Neuron (in vitro differentiated cells): ENCODE results near the gene EIF1AD.

Source experiments
- H2AFZ ChIP-seq: one replicate; pipeline ENCODE4 v1.6.1; 2013; ENCODE audit warnings: low read depth, mild to moderate bottlenecking, inconsistent platforms, low read length, moderate library complexity
- H3K27me3 ChIP-seq: one replicate; pipeline ENCODE4 v1.6.1; 2013; ENCODE audit warnings: low read length; ENCODE audit not compliant: insufficient read depth
- H3K36me3 ChIP-seq: one replicate; pipeline ENCODE4 v1.6.1; 2013; ENCODE audit warnings: low read length; ENCODE audit not compliant: insufficient read depth
- H3K4me1 ChIP-seq: one replicate; pipeline ENCODE4 v1.6.1; 2013; ENCODE audit warnings: low read length; ENCODE audit not compliant: insufficient read depth
- H3K4me3 ChIP-seq: 2 replicates; pipeline ENCODE4 v1.5.1; 2013; ENCODE audit warnings: mild to moderate bottlenecking, low read length, moderate library complexity
- H3K9me3 ChIP-seq: one replicate; pipeline ENCODE4 v1.6.1; 2013; ENCODE audit warnings: low read length

The EIF1AD gene

DNA sequence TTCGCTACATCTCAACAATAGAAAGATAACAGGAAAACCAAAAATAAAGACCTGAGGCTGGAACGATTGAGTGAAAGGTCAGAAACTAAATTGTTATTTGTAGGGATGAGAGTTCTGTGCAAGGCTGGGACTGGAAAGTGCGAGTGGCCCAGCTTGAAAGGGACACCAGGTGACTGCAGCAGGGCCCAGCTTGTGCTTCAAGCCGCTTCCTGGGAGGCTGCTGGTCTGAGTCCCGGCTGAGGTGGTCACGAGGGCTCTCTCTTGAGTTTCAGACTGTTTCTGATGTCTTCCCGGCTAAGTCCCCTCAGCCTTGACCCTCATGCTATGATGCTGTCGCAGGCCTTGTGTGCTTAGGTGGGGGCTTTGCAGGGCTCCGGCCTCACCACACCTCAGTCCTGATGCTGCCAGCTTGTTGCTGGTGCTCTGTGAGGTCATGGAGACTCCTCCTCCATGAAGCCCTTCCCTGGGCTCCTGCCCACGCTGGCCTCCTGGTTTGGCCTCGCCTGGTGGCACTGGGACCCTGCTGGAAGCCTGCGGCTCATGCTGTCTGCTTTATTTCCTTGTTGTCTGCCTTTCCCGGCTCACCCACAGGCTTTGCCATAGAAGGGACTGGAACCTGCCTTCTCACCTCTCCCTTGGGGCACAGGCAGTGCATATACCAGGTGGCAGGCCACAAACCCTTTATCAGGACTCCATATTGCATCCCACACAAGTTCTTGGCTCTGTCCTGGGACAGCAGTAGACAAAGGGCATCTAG, 4.4 kb upstream of the EIF1AD start:
- Histone ChIP-seq H3K4me3 (no peak overlapping the region), H2AFZ (no peak overlapping the region), H3K36me3 (peaks cover 20% of the 10 kb centered on the region), H3K9me3 (no peaks in the 10 kb centered on the region), H3K27me3 (peaks cover 10% of the 10 kb centered on the region), H3K4me1 (peaks cover 8% of the 10 kb centered on the region)

DNA sequence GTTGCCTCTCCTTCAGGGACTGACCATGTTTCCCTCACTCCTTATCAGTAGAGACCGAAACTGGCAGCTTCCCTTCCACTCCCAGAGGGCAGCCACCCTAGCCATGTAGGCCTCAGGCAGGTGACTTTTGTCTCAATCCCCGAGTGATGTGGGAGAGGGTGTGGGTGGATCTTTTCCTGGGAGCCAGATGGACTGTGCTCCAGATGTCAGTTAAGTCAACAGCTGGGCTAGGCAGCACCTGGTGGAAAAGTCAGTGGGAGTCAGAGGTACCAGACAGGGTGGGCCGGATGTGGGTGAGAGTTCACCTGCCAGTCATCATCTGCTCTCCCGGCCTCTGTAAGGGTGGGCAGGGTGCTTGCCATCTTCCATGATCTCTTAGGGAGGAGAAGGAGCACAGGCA, 2.2 kb upstream of the EIF1AD start:
- Histone ChIP-seq H3K4me3 (no peak overlapping the region), H3K36me3 (peaks cover 32% of the 10 kb centered on the region)

DNA sequence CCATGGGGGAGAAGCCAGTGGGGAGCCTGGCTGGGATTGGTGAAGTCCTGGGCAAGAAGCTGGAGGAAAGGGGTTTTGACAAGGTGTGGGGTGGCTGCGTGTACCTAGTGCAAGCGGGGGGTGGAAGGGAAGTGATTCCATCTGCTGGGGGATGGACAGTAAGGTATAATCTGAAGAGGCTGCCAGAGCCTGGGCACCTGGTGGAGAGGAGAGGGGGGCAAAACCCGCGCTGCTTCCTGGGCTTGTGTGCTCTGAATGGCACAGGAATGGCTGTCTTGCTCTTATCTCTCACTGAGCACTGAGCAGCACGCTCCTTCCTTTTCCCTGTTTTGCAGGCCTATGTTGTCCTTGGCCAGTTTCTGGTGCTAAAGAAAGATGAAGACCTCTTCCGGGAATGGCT, 1.3 kb upstream of the EIF1AD start:
- H3K4me3 ChIP-seq, result peak overlapping the region; percentile 72

More for the DNA sequence above, 2.2 kb upstream of the EIF1AD start:
- Histone ChIP-seq H3K4me1 (peaks cover 8% of the 10 kb centered on the region), H3K27me3 (no peaks in the 10 kb centered on the region), H3K9me3 (no peaks in the 10 kb centered on the region), H2AFZ (no peak overlapping the region)

DNA sequence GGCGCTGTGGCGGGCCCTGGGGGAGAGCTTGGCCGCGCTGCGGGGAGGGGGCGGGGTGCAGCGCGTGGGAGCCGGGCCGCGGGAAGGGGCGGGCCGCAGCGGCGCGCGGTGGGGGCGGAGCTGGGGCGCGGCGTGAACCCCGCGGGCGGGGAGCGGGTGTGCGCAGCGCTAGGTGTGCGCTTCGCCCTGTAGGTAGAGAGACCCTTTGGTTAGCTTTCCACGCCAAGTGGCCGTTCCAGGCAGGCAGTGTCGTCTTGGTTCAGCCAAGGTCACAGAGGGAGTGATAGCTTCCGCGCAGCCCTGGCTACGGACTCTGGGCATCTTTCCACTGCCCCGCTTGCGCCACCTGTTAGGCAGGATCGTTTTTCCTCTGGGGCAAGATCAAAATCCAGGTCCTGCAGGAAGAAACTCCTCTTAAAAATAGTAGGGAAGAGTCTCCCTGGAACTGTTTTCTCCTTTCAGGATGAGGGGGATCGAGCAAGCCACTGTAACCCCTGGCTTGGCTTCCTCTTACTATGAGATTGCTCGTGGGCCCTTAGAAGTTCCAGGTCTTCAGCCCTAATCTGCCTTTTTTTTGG, 780 bp upstream of the EIF1AD start:
- H3K27me3 ChIP-seq, result no peaks in the 10 kb centered on the region
- H2AFZ ChIP-seq, result peak overlapping the region; percentile 78
- no peaks in the 10 kb centered on the region for H3K9me3 ChIP-seq
- H3K4me1 ChIP-seq, result peaks cover 8% of the 10 kb centered on the region
- H3K36me3 ChIP-seq, result peaks cover 47% of the 10 kb centered on the region
- H3K4me3 ChIP-seq, result peak overlapping the region; percentile 72

More for the DNA sequence above, 1.3 kb upstream of the EIF1AD start:
- Histone ChIP-seq H2AFZ (no peak overlapping the region), H3K27me3 (no peaks in the 10 kb centered on the region), H3K36me3 (peaks cover 41% of the 10 kb centered on the region), H3K4me1 (peaks cover 8% of the 10 kb centered on the region), H3K9me3 (no peaks in the 10 kb centered on the region)

DNA sequence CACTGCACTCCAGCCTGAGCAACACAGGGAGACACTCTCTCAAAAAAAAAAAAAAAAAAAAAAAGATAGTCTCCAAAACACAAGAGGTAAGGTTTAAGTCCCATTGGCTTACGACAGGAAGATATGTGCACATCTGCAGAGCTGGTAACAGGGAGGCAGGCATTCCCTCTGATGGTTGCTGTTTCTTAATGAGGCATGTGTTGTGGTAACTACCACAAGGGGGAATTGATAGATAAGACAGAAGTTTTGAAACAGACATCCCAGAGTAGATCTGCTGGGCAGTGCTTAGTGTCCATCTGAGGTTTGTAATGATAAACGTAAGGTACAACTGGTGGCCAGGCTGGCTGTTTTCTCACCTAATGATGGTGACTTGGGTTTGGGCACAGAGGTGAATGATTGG, 4.7 kb downstream of the EIF1AD start:
- Histone ChIP-seq H3K9me3 (no peaks in the 10 kb centered on the region), H3K4me3 (no peak overlapping the region), H2AFZ (no peak overlapping the region), H3K4me1 (no peaks in the 10 kb centered on the region), H3K27me3 (no peaks in the 10 kb centered on the region), H3K36me3 (peaks cover 35% of the 10 kb centered on the region)

DNA sequence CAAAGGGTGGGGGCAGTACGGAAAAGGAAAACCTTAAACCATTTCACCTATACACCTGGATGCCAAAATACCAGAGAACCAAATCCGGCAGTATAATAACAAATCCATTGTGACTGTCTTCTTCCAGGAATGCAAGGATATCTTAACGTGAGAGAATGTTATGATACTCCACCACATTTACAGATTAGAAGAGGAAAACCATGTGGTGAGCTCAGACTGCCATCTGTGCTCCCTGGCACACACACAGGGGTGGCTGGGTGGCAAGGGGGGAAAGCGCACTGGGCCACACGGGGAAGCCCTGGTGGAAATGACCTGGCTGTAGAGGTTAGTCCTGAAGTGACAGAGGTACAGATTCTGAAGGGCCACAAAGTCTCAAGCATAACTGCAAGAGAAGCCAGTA, 9.9 kb downstream of the EIF1AD start:
- H3K9me3 ChIP-seq, result no peaks in the 10 kb centered on the region
- H3K4me1 ChIP-seq, result no peaks in the 10 kb centered on the region
- H3K36me3 ChIP-seq, result peaks cover 5% of the 10 kb centered on the region
- no peaks in the 10 kb centered on the region for H3K27me3 ChIP-seq
- H3K4me3 ChIP-seq, result no peak overlapping the region
- H2AFZ ChIP-seq, result no peak overlapping the region

DNA sequence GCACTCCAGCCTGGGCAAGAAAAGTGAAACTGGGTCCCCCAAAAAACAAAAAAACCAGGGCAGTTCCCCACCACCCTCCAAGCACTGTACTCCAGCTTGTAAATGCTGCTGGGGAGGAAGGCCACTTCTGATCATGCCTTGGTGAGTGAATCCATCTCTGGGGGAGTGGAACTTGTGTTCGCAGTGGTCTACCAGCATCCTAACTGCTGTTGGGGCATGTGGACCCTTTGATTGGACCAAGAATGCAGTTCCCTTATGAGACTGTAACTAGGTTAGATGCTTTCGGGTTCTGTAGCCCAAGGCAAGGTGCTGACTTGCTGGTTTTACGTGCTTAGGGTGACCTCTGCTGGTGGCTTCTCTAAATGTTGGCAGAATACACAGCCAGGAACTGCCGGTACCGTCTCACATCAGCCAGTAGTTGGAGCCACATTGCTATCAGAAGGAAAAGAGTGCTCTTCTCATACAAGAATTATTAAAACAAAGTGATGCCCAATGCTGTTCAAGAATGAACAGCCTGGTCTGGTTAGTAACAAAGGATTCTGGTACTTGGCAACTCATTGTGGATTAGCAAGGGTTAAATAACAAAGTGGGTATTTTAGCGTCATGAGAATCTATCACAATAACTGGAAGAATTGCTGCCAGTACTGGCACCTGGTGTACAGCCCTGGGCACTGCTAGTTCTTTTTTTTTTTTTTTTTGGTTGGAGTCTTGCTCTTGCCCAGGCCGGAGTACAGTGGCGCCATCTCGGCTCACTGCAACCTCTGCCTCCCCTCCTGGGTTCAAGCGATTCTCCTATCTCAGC, 13.0 kb downstream of the EIF1AD start:
- no peaks in the 10 kb centered on the region for H3K9me3 ChIP-seq
- no peak overlapping the region for H2AFZ ChIP-seq
- H3K27me3 ChIP-seq, result no peaks in the 10 kb centered on the region
- H3K36me3 ChIP-seq, result peaks cover 3% of the 10 kb centered on the region
- no peaks in the 10 kb centered on the region for H3K4me1 ChIP-seq
- H3K4me3 ChIP-seq, result no peak overlapping the region

DNA sequence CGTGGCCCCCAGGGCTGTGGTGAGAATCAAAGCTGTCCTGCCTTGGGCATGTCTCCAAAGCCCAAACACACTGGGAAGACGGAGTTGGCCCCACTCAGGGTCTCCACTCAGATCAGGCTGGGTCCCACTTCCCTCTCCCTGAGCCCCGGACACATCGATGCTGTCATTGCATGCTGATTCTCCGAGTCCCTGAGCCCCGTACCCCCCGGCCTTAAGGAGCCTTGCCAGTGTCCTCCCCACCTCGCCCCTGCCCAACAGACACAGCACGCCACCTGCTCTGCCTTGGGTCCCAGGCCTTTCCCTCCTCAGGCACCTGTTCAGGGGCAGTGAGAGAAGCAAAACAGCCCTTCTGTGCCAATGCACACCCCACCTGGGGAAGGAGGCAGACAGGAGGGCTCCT, 14.6 kb downstream of the EIF1AD start:
- H3K9me3 ChIP-seq, result no peaks in the 10 kb centered on the region
- no peak overlapping the region for H2AFZ ChIP-seq
- no peaks in the 10 kb centered on the region for H3K27me3 ChIP-seq
- H3K36me3 ChIP-seq, result peaks cover 3% of the 10 kb centered on the region
- H3K4me3 ChIP-seq, result no peak overlapping the region
- no peaks in the 10 kb centered on the region for H3K4me1 ChIP-seq

DNA sequence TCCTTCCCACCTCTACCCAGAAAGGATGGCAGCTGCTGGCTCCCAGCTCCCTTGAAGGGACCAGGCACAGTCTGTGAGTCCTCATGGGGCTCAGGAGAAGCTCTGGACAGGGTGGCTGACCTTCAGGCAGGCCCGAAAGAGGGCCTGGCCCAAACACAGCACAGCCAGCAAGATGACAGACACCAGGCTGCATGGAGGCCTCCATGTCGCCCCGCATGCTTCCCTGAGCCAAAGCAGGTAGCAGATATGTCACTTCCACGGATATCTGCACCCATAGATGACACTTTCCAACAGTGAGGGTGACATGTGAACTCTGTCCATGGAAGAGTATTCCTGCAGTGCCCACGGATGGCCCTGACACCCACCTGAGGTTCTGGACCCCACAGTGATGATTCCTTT, 18.4 kb downstream of the EIF1AD start:
- no peaks in the 10 kb centered on the region for H3K4me1 ChIP-seq
- H3K4me3 ChIP-seq, result no peak overlapping the region
- no peaks in the 10 kb centered on the region for H3K27me3 ChIP-seq
- no peaks in the 10 kb centered on the region for H3K9me3 ChIP-seq
- no peak overlapping the region for H2AFZ ChIP-seq
- H3K36me3 ChIP-seq, result peaks cover 10% of the 10 kb centered on the region

DNA sequence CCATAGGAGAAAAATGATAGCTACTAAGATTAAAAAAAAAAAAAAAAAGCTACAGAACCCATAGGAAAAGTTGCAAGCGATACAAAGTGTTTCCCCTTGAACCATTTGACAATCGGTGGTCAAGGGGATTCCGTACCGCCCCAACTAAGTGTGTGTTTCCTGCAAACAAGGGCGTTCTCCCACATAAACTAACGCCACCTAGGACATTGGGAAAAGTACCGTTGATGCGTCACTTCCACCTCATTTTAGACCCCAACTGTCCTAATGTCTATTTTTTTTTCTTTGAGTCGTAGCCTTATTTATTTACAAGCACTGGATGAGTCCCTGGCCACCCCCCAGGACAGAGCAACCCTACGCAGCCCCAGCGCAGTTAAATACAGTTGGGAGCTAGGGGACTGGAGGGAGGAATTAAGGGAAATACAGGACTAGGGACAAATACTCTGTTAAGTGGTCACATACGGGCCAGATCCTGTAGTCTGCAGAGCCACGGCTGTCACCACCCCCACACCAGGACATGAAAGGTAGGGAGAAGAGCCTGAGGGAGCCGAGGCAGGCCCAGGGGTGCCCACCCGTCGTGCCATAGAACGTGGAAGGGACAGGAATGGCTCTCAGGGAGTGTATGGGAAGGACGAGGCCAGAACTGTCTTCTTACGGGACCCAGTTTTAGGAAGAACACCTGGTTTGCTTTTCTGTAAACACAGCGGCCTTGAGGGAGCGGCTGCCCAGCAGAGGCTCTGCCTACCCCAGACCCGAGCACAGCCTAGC, 19.0 kb downstream of the EIF1AD start:
- Histone ChIP-seq H2AFZ (no peak overlapping the region), H3K36me3 (peaks cover 16% of the 10 kb centered on the region), H3K9me3 (no peaks in the 10 kb centered on the region), H3K4me3 (no peak overlapping the region), H3K27me3 (no peaks in the 10 kb centered on the region), H3K4me1 (no peaks in the 10 kb centered on the region)

DNA sequence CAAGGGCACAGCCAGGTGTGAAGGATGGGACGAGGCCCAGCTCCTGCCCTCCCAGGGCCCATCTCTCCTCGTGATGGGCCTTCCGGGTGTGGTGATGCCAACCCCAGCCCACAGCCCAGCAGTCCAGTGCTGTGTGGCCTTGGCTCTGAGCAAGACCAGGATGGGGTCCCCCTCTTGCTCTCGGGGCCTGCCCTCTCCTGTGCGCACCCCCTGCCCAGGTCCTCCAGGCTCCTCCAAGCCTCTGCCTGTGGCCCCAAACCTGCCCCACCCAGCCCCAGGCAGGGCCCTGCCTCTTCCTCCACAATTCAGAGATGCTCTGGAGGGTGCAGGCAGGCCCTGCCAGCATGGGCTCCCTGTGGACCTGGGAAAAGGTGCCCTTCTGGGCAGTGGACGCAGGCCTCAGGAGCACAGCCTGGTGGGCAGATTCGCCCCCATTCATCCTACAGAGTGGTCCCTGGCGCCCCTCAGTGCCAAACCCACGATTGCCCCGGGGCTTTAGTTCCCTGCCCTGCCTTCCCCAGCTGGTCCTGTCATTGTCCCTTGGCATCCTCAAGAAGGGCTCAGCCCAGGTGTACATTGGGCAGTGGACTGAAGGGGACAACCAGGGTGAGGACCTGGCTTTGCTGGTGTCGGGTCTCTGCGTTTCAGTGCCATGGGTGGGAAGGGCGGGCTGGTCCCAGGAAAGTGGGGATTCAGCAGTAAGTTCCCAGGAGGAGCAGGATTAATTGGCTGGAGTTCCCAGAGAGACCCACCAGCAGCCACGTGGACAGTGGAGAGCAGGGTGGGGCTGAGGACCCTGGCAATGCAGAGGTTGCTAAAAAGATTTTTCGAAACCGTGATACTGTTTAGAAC, 19.8 kb downstream of the EIF1AD start:
- Histone ChIP-seq H3K36me3 (peaks cover 24% of the 10 kb centered on the region), H2AFZ (no peak overlapping the region), H3K9me3 (no peaks in the 10 kb centered on the region), H3K4me3 (no peak overlapping the region), H3K27me3 (no peaks in the 10 kb centered on the region), H3K4me1 (no peaks in the 10 kb centered on the region)

DNA sequence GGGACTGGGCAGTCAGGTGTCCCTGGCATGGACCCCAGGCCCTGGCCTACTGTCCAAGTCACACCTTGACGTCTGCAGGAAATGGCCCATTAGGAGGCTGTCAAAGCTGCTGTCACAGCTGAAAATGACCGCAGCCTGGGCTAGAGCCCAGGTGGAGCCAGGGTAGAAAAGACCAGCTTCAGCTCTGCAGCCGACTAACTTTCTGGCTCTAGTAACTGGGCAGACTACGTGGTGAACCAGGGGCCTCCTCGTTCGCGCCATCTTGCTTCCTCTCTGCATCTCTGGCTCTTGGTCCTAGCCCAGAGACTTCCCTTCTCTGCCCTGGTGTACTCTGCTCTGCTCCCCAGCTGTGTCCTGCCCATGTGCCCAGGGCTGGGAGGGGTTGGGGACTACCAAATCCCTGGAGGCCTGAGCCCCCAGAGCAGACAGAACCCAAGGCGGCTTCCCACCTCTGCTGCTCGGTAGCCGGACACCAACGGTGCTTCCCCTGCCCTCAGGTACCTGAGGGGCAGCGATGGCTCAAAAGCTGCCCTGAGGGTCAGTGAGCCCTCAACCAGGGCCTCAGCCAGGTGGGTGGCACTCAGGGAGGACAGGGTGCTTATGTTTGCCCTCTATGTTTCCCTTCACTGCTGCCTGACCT, 20.7 kb downstream of the EIF1AD start:
- H2AFZ ChIP-seq, result no peak overlapping the region
- H3K9me3 ChIP-seq, result no peaks in the 10 kb centered on the region
- H3K4me3 ChIP-seq, result no peak overlapping the region
- H3K4me1 ChIP-seq, result no peaks in the 10 kb centered on the region
- H3K27me3 ChIP-seq, result no peaks in the 10 kb centered on the region
- peaks cover 34% of the 10 kb centered on the region for H3K36me3 ChIP-seq
